Measurements from ENCODE around the gene WSB2.
"Not testable (repeated sequence)": the region's sequence is repeated elsewhere in the genome, so short reads cannot be mapped to it uniquely, and the experiment has no call there.

Gene WSB2

GRCh38 chr12:118010903-118011302 lies 50.1 kb downstream of the WSB2 start (continued):
- TF ChIP-seq ZNF565 (CRISPR knock-in tag; conservative IDR thresholded peaks at IDR 0.05; ENCODE audit: low read depth) (no peak), ZNF70 (CRISPR knock-in tag; IDR thresholded peaks at IDR 0.05) (no peak), ZC3H10 (CRISPR knock-in tag; IDR thresholded peaks at IDR 0.05) (no peak), CSRNP3 (CRISPR knock-in tag; IDR thresholded peaks at IDR 0.05) (no peak), PATZ1 (CRISPR knock-in tag; IDR thresholded peaks at IDR 0.05; ENCODE audit: borderline replicate concordance) (no peak), PPARA (CRISPR knock-in tag; IDR thresholded peaks at IDR 0.05; ENCODE audit: borderline replicate concordance) (no peak)

DNA sequence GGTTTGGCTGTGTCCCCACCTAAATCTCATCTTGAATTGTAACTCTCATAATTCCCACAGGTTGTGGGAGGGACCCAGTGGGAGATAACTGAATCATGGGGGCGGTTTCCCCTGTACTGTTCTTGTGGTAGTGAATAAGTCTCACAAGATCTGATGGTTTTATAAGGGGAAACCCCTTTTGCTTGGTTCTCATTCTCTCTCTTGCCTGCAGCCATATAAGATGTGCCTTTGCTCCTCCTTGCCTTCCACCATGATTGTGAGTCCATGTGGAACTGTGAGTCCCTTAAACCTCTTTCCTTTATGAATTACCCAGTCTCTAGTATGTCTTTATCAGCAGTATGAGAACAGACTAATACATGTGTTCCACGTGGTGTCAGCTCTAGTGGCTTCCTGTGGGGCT lies 61.2 kb downstream of the WSB2 start:
- ATAC-seq = not testable (repeated sequence)

GRCh38 chr12:117998719-117999118 lies 62.3 kb downstream of the WSB2 start:
- TF ChIP-seq CREB5 (CRISPR knock-in tag; IDR thresholded peaks at IDR 0.05; ENCODE audit: low read depth) = no peak
- no peak for TF ChIP-seq CSDC2 (CRISPR knock-in tag; IDR thresholded peaks at IDR 0.05)
- no peak for TF ChIP-seq BACH2 (CRISPR knock-in tag; IDR thresholded peaks at IDR 0.05; ENCODE audit: borderline replicate concordance)
- no peak for TF ChIP-seq GLIS3 (CRISPR knock-in tag; IDR thresholded peaks at IDR 0.05)
- no peak for TF ChIP-seq ZC3H10 (CRISPR knock-in tag; IDR thresholded peaks at IDR 0.05)
- TF ChIP-seq, protein P1, sequence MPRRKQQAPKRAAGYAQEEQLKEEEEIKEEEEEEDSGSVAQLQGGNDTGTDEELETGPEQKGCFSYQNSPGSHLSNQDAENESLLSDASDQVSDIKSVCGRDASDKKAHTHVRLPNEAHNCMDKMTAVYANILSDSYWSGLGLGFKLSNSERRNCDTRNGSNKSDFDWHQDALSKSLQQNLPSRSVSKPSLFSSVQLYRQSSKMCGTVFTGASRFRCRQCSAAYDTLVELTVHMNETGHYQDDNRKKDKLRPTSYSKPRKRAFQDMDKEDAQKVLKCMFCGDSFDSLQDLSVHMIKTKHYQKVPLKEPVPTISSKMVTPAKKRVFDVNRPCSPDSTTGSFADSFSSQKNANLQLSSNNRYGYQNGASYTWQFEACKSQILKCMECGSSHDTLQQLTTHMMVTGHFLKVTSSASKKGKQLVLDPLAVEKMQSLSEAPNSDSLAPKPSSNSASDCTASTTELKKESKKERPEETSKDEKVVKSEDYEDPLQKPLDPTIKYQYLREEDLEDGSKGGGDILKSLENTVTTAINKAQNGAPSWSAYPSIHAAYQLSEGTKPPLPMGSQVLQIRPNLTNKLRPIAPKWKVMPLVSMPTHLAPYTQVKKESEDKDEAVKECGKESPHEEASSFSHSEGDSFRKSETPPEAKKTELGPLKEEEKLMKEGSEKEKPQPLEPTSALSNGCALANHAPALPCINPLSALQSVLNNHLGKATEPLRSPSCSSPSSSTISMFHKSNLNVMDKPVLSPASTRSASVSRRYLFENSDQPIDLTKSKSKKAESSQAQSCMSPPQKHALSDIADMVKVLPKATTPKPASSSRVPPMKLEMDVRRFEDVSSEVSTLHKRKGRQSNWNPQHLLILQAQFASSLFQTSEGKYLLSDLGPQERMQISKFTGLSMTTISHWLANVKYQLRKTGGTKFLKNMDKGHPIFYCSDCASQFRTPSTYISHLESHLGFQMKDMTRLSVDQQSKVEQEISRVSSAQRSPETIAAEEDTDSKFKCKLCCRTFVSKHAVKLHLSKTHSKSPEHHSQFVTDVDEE (CRISPR knock-in tag; IDR thresholded peaks at IDR 0.05) = no peak
- TF ChIP-seq ZFP3 (CRISPR knock-in tag; IDR thresholded peaks at IDR 0.05) = no peak
- no peak for TF ChIP-seq SNAI2 (CRISPR knock-in tag; IDR thresholded peaks at IDR 0.05)
- TF ChIP-seq OSR1 (CRISPR knock-in tag; IDR thresholded peaks at IDR 0.05) = no peak
- ATAC-seq = no peak

DNA sequence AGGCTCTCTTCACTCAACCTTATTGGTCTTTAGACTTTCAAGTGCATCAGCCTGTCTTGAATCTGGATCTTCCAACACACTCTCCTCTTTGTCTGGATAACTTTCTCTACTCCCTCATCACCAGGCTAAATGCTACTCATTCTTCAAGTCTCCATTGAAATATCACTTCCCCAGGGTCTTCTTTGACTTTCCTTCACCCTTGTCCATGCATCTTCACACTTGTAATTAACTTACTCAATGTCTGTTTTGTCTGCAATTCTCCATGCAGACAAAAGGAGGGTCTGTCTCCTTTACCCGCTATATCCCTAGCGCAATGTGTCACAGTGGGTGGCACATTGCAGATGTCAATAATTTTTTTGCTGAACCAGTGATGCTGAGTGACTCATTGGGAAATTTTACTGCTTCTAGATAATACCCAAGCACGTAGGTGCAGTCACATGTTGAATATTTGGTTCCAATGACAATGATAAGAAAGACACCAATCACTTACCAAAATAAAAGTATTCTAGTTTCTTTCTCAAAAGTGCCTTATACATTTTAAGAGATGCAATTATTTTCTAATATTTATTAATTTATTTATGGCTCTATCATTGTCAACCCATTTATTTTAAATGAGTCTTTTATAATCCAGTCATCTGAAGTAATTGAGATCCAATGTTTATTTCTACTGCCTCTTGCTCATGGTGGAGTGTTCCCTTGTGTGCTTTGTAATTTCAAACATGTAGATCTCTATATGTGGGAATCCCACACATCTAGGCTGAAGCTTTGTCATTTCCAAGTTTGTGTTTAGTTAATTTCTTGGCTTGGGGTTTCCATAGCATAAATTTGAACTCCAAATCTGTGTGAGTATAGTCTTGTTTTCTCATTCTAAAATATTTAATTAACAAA lies 66.2 kb downstream of the WSB2 start:
- no peak for ATAC-seq
- no peak for TF ChIP-seq BACH2 (CRISPR knock-in tag; IDR thresholded peaks at IDR 0.05; ENCODE audit: borderline replicate concordance)
- TF ChIP-seq ISL1 (CRISPR knock-in tag; IDR thresholded peaks at IDR 0.05) = no peak
- no peak for TF ChIP-seq PPARA (CRISPR knock-in tag; IDR thresholded peaks at IDR 0.05; ENCODE audit: borderline replicate concordance)
- TF ChIP-seq ZFP30 (CRISPR knock-in tag; IDR thresholded peaks at IDR 0.05) = no peak
- no peak for TF ChIP-seq ZNF8 (CRISPR knock-in tag; IDR thresholded peaks at IDR 0.05)
- TF ChIP-seq ZNF565 (CRISPR knock-in tag; conservative IDR thresholded peaks at IDR 0.05; ENCODE audit: low read depth) = no peak
- TF ChIP-seq TOX (CRISPR knock-in tag; IDR thresholded peaks at IDR 0.05; ENCODE audit: borderline replicate concordance) = no peak
- TF ChIP-seq OSR1 (CRISPR knock-in tag; IDR thresholded peaks at IDR 0.05) = no peak
- no peak for TF ChIP-seq ARNTL (CRISPR knock-in tag; IDR thresholded peaks at IDR 0.05; ENCODE audit: borderline replicate concordance, low read depth)
- no peak for TF ChIP-seq ZC3H10 (CRISPR knock-in tag; IDR thresholded peaks at IDR 0.05)
